Upper lobe of right lung (tissue), 1 donor: ENCODE measurements around the gene EMP3. TPM values are rescaled to one million over a fixed set of nuclear protein-coding genes. Genes with fewer than 3 reads are reported as not detected.

Experiments
- ATAC-seq: fragments of 200-7000 bp; cut with Tn5 transposase; one replicate; pipeline ENCODE4 v1.9.1; 2020; ENCODE audit warnings: mild to moderate bottlenecking, moderate library complexity
- DNase-seq: peaks from one replicate; pipeline ENCODE4 v3.0.0-alpha.2; 2020
- H3K27ac ChIP-seq: fragments of 200-600 bp; one replicate; pipeline ENCODE4 v1.8.0; 2022
- H3K27me3 ChIP-seq: fragments of 200-600 bp; one replicate; pipeline ENCODE4 v1.8.0; 2022; ENCODE audit warnings: mild to moderate bottlenecking
- H3K36me3 ChIP-seq: fragments of 200-600 bp; one replicate; pipeline ENCODE4 v1.8.0; 2022
- H3K4me1 ChIP-seq: fragments of 200-600 bp; one replicate; pipeline ENCODE4 v1.8.0; 2022
- H3K4me3 ChIP-seq: fragments of 200-600 bp; one replicate; pipeline ENCODE4 v1.8.0; 2022; ENCODE audit warnings: mild to moderate bottlenecking
- H3K9me3 ChIP-seq: fragments of 200-600 bp; one replicate; pipeline ENCODE4 v1.8.0; 2022
- intact Hi-C: fragments of 100-400 bp; cut with DNase I; formaldehyde crosslinking; loops from one replicate; pipeline ENCODE4 v1.11.0; 2022
- total RNA-seq: library from RNA; stranded (reverse); fragmentation: NEBNext Ultra II Directional; extraction: Animal tissue kit (Norgen Biotek cat#: 25700); gene quantifications from one replicate; pipeline ENCODE4 v1.2.1, GENCODE V29; 2021
- TF ChIP-seq, protein P1 (sequence below): fragments of 200-600 bp; IDR thresholded peaks from one replicate; pipeline ENCODE4 v1.8.0; 2022; ENCODE audit warnings: antibody characterized with exemption
- donor health status: DM: no; HTN: yes; CAD: no; lungs with severe emphysema.

EMP3 gene
- total RNA-seq, 1 donor from 2014 or later, result 87.8 TPM

DNA sequence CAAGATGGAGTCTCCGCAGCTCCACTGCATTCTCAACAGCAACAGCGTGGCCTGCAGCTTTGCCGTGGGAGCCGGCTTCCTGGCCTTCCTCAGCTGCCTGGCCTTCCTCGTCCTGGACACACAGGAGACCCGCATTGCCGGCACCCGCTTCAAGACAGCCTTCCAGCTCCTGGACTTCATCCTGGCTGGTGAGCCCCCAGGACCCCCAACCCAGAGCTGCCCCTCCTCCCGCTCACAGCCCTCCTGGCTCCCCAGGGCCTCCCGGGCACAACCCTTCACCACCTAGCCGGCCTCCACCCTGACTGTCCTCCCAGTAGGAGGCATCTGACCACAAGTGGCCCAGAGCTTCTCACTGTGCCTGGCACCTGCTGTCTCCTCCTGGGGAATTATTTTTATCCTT lies 48.2 kb downstream of the EMP3 start:
- H3K4me1 ChIP-seq, result no peaks in the 10 kb centered on the region
- no peaks in the 10 kb centered on the region for H3K36me3 ChIP-seq
- H3K4me3 ChIP-seq, result no peak overlapping the region
- ATAC-seq (no peak), DNase-seq (no peak)
- intact Hi-C loops, result no loop called here
- no peaks in the 10 kb centered on the region for H3K9me3 ChIP-seq
- no peak overlapping the region for H3K27ac ChIP-seq
- TF ChIP-seq, protein P1, sequence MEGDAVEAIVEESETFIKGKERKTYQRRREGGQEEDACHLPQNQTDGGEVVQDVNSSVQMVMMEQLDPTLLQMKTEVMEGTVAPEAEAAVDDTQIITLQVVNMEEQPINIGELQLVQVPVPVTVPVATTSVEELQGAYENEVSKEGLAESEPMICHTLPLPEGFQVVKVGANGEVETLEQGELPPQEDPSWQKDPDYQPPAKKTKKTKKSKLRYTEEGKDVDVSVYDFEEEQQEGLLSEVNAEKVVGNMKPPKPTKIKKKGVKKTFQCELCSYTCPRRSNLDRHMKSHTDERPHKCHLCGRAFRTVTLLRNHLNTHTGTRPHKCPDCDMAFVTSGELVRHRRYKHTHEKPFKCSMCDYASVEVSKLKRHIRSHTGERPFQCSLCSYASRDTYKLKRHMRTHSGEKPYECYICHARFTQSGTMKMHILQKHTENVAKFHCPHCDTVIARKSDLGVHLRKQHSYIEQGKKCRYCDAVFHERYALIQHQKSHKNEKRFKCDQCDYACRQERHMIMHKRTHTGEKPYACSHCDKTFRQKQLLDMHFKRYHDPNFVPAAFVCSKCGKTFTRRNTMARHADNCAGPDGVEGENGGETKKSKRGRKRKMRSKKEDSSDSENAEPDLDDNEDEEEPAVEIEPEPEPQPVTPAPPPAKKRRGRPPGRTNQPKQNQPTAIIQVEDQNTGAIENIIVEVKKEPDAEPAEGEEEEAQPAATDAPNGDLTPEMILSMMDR, result no peak
- H3K27me3 ChIP-seq, result no peaks in the 10 kb centered on the region

DNA sequence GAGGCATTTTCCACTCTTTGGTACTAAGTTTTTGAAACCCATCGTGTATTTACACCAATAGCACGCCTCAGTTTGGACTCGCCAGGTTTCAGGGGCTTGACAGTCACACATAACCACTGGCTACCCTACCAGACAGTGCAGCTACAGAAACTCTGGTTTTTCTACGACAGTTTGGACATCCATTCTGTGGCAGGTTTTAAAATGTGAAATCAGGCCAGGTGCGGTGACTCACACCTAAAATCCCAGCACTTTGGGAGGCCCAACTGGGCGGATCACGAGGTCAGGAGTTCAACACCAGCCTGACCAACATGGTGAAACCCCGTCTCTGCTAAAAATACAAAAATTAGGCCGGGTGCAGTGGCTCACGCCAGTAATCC lies 52.8 kb downstream of the EMP3 start:
- no peaks in the 10 kb centered on the region for H3K9me3 ChIP-seq
- H3K4me3 ChIP-seq, result no peak overlapping the region
- H3K4me1 ChIP-seq, result no peaks in the 10 kb centered on the region
- intact Hi-C loops, result no loop called here
- TF ChIP-seq, protein P1, result no peak
- ATAC-seq (no peak), DNase-seq (no peak)
- no peaks in the 10 kb centered on the region for H3K27me3 ChIP-seq
- H3K27ac ChIP-seq, result no peak overlapping the region
- peaks cover 16% of the 10 kb centered on the region for H3K36me3 ChIP-seq

DNA sequence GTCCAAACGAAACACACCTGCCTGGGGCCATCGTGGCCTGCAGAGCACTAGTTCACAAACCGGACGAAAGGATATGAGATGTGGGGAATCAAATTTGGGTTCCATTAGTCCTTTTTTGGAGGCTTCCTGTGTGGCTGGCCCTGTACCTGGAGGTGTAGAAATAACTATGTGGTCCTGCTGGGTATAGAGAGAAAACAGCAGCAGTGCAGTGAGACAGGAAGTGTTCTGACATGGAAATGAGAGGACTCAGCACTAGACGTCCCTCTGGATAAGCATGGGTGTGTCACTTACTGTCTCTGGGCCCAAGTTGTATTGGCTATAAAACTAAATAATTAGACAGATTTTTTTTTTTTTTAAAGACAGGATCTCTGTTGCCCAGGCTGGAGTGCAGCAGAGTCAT lies 53.7 kb downstream of the EMP3 start:
- TF ChIP-seq, protein P1, result no peak
- H3K4me1 ChIP-seq, result no peaks in the 10 kb centered on the region
- H3K27ac ChIP-seq, result no peak overlapping the region
- ATAC-seq (no peak), DNase-seq (no peak)
- no peaks in the 10 kb centered on the region for H3K9me3 ChIP-seq
- peaks cover 25% of the 10 kb centered on the region for H3K36me3 ChIP-seq
- no peaks in the 10 kb centered on the region for H3K27me3 ChIP-seq
- no peak overlapping the region for H3K4me3 ChIP-seq
- intact Hi-C loops, result no loop called here

Other genes starting within 250 kb of the EMP3 start
- gene PLA2G4C, start 214.7 kb upstream of the EMP3 start, total RNA-seq, result 14.7 TPM
- gene LIG1, start 155.2 kb upstream of the EMP3 start, total RNA-seq, result 17.7 TPM
- gene ZSWIM9, start 154.9 kb upstream of the EMP3 start, total RNA-seq, result 7.5 TPM
- gene CARD8, start 69.6 kb upstream of the EMP3 start, total RNA-seq, result 88.2 TPM
- gene ZNF114, start 55.5 kb upstream of the EMP3 start, total RNA-seq, result 1.8 TPM
- 10.7 TPM for gene TMEM143, start 38.4 kb downstream of the EMP3 start, total RNA-seq
- gene SYNGR4, start 38.8 kb downstream of the EMP3 start, total RNA-seq, result not detected
- 138 TPM for gene KDELR1, start 66.0 kb downstream of the EMP3 start, total RNA-seq
- gene GRIN2D, start 68.1 kb downstream of the EMP3 start, total RNA-seq, result 0.61 TPM
- gene GRWD1, start 120.4 kb downstream of the EMP3 start, total RNA-seq, result 27.1 TPM
- gene KCNJ14, start 130.0 kb downstream of the EMP3 start, total RNA-seq, result 1.1 TPM
- 60.7 TPM for gene CYTH2, start 143.8 kb downstream of the EMP3 start, total RNA-seq
- gene LMTK3, start 186.3 kb downstream of the EMP3 start, total RNA-seq, result 7.1 TPM
- 20.4 TPM for gene SULT2B1, start 226.6 kb downstream of the EMP3 start, total RNA-seq